GDM1 (cell line): Measurements from ENCODE around the gene RAMP1.
"Not testable (repeated sequence)": the region's sequence is repeated elsewhere in the genome, so short reads cannot be mapped to it uniquely, and the experiment has no call there.

Experiments
- DNase-seq: peaks from one replicate; lab custom pipeline; 2025; lab: John Stamatoyannopoulos, UW

RAMP1 gene

DNA sequence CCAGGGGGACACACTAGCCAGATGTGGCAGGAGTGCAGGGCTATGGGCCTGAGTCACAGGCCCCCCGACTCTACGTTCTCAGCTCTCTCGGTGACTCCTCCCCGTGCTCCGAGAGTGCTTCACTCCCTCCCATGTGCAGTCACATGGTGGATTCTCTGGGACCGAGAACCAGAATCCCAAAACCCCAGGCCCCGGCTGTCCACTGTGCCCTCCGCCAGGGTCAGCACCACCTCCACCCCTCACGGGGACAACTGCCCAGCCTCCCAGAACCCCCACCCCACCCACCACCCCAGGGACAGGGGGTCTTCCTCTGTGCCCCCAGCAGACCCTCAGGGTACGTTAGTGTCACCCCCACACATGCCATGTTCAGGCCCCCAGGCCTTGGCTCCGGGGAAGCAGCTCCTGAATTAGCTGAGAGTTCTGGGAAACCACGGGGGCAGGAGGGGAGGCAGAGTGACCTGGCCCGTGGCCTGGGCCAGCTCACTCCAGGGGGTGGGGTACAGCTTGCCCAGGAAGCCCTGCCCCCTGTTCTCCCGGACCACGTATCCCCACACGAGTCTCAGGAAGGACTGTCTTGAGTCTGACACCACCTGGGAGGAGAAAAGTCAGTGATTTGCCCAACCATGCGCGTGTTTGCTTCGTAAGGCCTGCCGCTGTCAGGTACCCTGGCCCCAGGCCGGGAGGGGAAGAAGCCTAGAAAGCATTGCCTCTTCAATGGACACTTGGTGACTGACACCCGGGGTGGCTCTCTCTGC lies 4.4 kb downstream of the RAMP1 start:
- DNase-seq = no peak

DNA sequence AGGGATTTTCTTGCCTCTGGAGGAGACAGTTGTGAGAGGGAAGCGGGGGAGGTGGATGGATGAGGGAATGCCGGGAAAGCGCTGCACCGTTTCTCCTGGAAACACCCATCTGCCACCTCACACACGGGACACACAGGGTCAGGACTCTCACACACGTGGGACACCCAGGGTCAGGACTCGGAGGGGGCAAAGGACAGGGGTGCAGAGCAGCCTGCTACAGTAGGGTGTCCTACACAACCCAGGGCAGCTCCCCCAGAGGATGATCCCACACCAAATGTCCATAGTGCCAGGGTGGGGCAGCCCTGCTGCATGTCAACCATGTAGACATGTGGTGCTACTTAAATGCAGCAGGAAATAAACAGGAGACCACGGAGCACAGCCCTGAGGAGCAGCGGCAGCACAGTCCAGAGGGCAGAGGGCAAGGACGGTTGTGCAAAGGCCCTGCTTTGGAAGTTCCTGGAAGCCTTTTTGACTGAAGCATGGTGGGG lies 5.1 kb downstream of the RAMP1 start:
- no peak for DNase-seq

DNA sequence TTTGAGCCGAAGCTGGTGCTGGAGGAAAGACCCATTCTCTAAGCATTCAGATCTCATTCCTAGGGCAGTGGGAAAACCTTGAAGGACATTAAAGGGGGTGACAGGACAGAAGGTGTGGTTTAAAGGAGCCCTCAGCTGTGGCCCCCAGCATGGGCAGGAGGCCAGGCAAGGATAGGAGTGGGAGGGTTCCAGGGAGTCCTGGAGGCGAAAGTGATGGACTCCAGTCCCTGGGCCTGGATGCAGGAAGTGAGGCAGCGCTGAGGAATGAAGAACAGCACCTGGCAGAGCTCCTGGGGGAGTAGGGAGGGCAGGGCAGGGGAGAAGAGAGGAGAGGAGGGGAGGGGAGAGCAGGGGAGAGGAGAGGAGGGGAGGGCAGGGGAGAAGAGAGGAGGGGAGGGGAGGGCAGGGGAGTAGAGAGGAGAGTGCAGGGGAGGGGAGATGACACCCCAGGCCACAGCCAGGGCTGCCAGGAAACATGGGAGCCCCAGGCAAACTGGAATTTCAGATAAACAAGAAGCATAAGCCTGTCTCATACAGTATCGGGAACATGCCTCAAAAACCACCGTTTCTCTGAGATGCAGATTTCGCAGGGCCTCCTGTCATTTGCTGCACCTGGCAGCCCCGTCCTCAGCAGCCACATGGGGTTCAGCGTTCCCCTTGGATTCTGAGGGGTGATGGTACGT lies 5.7 kb downstream of the RAMP1 start:
- DNase-seq = no peak

DNA sequence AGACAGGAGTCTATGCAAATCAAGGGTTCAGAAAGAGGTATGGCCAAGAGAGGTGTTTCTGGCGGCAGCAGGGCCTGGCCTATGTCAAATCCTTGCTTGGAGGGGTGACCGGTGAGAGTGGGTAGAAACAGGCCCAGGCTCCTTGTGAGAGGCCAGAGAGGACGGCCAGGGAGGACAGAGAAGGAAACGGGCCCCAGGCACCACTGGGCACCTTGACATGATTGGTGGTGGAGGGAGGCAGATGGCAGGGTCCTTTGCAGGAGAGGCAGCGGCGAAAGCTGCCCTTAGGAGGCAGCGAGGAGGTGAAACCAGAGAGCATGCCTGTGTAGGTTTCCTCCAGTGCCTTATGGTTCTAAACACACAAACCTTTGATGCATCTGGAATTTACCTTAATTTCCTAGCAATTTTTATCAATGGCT lies 6.2 kb downstream of the RAMP1 start:
- DNase-seq = no peak

DNA sequence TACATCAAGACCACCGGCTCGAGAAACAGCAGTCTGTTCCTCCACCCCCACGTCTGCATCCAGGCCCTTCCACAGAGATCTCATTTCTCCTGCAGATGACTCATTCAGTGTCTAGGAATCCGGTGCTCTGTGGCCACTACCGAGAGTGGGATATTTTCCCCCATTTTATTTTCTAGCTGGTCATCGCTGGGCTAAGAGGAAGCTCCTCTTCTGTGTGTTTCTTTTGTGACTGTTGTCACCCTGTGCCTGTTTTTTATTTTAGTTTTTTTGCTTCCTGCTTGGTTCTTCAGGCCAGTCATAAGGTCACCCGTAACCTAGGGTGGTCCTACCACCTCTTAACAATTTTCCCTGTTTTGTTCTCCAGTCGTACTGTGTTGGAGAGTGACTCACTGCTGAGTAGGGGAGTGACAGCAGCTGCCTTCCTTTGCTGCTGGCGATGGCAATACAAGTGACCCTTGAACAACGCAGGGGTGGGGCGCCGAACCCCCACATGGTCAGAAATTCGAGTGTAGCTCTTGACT lies 6.7 kb downstream of the RAMP1 start:
- DNase-seq = no peak

DNA sequence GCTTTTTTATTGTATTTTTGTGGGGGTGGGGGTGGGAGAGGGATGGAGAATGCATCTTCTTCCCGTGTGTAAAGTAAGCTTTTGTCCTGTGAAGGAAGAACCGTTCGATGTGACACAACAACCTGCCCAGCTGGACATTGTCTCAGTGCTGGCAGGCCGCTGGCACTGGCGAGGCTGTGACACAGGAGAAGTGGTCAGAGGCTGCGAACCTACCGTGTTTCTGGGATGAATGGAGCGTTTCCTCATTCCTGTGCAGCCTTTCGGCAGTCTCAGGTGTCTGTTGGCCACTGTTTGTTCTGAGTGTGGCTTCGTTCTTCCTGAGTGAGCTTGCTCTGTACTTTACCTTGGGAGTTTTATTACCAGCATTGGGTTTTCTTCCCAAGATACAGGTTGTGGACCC lies 8.0 kb downstream of the RAMP1 start:
- DNase-seq = no peak

DNA sequence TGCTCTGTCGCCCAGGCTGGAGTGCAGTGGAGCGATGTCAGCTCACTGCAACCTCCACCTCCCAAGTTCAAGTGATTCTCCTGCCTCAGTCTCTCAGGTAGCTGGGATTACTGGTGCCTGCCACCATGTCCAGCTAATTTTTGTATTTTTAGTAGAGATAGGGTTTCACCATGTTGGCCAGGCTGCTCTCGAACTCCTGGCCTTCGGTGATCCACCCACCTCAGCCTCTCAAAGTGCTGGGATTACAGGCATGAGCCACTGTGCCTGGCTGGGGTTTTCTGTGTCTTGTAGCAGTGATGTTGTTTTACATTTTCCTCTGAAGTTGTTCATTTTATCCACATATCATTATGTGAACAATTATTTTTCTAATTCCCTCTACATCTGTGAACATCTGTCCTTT lies 8.7 kb downstream of the RAMP1 start:
- DNase-seq = not testable (repeated sequence)

DNA sequence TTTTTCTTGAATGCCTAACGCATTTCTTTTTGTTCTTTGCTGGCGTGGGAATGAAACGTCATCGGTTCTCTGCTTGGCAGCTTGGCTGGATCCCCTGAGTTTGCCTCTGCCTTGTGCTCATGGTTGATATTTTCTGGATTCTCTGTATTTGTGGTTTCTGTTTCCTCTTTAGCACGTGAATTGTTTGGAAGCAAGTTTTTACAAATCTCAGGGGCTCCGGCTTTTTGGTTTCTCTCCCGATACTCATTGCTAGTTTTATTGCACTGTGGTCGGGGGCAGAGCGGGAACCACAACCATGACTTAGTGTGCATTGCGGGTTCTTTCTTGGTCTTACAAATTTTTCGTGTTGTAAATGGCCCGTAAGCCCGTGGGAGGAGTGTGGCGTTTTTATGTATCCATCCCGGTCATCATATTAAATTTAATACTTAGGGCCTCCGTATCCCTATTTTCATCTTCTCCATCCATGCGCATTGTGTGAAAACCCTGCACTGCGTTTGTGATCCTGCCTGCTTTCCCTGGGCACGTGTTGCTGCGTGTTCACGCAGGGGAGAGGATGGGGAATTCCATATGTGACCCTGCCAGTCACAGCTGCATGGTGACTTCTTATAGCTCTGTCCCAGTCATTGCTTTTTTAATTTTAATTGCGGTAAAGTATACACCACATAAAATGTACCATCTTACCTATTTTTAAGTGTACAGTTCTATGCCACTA lies 9.4 kb downstream of the RAMP1 start:
- DNase-seq = no peak

DNA sequence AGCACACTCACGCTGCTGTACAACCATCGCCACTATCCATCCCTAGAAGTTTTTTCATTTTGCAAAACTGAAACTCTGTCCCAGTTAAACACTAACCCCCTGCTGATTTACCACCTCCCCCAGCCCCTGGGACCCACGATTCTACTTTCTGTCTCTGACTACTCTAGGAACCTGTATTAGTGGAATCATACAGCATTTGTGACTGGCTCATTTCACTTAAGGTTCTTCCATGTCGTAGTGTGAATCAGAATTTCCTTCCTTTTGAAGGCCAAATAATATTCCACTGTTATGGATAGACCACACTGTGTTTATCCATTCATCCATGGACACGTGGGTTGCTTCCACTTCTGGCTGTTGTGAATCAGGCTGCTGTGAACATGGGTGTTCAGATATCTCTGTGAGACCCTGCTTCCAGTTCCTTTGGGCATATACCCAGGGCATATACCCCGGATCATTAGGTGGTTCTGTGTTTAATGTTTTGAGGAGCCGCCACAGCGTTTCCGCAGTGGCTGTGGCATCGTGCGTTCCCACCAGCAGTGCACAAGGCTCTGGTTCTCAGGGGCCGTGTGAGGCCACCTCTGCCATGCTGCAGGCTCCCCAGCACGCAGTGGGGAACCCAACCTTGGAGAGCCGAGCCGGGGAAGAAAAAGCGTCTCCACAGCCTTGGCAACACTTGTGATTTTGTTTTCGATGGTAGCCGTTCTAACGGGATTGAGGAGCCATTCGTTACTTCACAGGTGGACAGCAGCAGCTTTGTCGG lies 10.1 kb downstream of the RAMP1 start:
- no peak for DNase-seq

DNA sequence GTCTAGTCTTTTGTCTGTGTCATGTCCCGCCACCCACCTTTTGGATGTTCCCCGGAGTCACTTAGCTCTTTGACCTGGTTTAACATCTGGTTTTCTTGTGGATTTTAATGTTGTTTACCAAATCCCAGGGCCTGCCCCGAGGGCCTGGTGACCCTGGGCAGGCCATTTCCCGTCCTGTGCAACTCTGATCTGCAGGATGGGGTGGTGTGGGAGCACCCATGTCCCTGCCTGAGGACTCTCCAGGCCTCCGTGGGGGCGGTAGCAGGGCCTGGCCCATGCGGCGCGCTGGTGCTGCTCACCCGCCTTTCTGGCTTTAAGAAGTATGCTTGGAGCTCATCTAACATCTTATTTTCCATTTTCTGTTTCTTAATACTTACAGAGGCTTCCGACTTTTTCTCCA lies 10.7 kb downstream of the RAMP1 start:
- no peak for DNase-seq

DNA sequence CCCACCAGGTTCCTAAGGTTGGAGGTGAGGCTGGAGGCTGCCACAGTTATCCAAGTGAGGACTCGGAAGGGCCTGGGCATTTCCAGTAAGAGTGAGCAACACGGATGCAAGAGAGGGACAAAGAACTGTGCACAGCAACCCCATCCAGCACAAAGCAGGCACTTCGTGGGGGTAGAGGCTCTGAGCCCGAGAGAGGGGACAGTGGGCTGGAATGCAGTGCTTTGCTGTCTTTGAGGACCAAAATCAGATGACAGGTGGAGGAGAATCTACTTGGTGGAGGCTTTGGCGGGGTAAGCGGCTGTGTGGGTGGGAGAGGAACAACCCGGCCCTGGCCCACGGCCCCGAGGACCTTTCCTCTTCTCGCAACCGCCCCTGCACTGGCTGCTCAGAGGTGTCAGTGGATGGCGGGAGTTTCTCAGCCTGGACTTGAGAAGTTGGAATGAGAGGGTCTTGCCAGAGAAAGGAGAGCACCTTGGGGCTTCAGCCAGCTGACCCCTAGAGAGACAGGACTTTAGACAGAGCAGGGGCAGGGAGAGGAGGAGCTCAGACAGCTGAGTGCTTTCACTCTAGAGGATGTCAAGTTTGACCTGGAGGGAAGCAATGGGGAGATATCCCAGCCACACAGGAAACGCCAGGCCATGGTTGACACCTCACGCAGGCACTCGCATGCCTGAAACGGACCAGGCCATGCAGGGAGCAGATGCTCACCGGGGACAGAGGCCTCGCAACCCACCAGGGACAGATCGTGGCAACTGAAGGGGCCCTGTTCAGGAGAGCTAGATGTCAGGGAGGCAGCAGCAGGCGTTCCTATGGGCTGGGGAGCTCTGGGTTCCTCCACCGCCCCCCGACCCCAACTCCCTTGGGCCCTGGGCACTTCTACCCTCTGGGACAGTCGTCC lies 11.6 kb downstream of the RAMP1 start:
- peak; percentile 13 for DNase-seq

DNA sequence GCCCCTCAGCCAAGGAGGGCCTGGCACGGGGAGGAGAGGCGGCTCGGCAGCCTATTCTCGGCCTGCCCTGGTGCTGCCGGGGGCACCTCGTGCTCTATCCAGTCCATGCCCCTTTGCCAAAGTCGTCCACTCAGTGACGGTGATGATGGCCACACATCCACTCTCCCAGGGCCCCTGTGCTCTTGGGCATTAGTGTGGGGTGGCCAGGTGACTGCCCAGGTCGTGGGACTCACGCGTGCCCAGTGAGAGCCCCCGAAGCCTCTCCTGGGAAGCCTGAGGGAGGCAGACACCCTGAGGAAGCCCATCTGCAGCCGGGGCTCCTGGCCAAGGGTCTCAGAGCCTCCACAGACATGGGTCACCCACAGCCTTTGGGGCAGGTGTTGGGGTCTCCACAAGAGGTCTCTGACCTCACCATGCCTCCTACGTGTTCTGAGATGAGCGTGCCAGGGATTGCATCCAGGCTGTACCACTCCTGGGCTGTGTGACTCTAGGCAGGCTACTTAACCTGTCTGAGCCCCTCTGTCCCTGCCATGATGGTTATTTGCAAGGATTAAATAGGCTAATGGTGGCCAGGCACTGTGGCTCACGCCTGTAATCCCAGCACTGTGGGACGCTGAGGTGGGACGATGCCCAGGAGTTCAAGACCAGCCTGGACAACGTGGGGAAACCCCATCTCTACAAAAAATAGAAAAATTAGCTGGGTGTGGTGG lies 12.9 kb downstream of the RAMP1 start:
- DNase-seq = no peak

DNA sequence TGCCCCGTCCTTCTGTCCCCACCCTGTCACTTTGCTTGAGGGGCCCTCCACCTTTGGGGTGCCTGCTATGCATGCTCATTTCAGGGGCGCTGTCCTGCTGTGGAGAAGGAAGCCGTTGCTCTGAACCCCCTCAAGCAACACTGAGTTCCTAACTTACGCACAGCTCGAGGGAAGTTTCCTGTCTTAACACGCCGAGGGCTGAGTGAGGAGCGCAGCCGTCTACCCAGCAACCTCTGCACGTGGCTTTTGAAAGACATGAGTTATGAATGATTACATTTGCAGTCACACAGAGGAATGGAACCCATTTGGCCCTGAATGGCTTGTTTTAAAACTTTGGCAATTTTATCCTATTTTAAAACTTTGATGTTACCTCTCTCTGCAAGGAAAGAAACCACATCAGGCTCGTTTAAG lies 14.0 kb downstream of the RAMP1 start:
- DNase-seq = peak; percentile 6

DNA sequence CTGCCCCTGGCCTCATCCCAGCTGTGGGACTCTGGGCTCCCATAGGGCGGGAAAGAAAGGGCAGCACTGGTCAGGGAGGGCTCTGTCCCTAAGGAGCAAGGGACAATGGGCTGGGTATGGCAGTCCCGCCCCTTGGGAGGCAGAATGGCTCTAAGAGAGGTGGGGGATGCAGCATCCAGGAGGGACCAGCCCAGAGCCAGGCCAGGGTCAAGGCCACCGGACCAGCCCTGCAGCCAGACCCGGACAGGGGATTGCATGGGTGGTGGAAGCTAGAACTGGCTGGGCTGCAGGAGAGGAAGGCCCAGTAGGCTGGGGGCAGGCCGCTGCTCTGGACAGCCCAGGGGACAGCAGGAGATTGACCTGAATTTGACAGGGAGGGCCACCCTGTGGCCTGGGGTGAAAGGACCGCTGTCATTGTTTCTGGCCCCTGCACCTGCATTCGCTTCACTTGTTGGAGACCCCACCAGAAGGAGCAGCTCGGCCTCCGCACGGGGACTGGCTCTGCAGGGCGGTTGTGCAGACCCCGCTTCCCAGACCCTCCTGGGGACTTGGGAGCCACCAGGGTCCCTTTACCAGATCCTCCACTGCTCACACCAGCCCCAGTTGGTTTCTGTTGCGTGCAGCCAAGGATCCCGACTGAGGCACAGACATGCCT lies 14.6 kb downstream of the RAMP1 start:
- no peak for DNase-seq

DNA sequence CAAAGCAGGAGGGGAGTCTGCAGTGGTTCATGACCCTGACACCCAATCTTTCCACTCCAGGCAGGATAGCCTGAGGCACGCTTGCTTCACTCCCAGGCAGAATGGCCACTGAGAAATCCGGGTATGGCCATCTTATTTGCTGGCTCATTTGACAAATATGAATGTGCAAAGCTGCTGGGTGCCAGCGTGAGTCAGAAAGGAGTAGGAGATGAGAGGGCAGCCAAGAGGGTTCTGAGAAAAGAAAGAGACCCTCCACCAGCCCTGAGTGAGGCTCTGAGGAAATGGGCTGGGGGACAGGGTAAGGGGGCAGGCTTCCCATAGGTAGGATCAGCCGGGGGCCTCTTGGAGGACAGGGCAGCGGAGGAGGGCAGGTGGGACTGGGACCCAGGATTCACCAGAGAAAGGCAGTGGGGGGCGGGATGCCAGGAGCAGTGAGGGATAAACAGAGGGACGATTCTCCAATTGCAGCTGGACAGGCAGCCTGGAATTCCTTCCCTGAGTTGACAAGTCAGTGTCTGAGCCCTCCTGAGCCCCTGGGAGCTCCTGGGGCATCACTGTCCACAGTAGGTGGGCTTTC lies 15.2 kb downstream of the RAMP1 start:
- no peak for DNase-seq

DNA sequence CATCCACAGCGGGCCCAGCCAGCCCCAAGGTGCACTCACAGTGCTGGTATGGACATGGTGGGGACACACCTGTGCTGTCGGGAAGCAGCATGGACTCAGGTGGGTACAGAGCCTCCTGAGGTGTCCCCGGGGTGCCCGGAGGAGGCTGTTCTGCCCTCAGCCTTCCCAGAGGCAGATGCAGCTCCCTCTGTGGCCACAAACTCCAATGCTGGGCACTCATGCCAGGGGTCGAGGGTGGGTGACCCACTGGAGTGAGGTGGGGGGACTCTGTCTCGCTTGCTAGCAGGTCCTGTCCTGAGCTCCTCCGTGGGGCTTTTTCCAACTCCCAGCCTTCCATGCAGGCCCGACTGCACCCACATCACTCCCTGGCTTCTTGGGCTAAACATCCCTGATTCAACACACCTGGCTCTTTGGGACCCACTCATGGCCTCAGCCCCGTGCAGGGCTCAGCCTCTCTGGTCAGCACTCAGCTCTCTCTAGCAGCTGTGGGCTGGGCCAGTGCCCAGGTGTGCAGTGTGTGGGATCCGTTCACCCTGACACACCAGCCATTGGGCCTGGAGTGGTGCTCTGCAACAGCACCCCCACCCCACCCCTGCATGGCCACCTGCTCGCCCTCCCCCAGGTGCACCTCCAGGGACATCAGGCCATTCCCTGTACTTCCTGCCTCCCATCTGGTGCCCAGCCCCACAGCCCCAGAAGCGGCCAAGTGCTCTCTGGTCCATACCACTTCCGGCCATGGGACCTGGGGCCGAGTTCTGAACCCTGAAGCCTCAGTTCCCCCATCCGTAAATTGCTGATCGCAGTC lies 16.0 kb downstream of the RAMP1 start:
- DNase-seq = no peak

DNA sequence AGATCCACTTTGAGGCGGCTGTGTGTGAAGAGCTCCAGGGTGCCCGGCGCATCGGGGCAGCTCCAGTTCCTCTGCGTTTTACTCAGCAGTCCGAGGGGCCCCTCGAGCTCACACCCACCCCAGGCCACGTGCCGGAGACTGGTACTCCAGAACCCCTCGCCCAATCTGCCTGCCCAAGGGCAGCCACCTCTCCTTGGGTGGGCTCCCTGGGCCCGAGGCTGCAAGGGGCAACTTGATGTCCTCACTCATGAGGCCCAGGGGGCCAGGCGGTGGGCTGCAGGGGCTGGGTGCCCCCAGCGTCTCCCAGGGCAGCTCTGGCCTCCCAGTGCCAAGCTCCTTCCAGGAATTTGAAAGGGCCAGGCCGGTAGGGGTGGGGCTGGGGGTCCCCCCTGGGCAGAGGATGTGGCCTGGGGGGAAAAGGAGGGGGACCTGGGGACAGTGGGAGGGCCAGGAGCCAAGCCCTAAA lies 16.7 kb downstream of the RAMP1 start:
- DNase-seq = no peak

DNA sequence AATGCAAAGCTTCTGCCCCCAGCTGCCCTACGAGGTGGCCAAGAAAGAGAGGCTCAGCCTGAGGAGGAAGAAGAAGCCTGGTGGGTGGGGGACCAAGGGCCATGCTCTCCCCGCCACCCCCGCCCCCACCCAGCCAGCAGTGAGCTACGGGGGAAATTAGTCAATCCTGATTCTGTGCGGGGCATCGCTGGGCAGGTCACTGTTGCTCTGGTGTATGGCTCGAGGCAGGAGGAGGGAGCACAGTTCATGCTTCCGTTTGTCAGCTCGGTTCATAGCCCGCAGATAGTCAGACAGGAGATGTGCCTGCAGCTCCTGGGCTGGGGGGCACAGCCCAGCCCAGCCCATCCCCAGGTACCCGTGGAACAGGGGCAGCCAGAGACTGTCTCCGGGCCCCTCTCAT lies 17.1 kb downstream of the RAMP1 start:
- DNase-seq = no peak
